ENCODE data around the gene FST.
A peak's percentile ranks its signal among the peaks of the same experiment; 100 is the strongest.

The FST gene

DNA sequence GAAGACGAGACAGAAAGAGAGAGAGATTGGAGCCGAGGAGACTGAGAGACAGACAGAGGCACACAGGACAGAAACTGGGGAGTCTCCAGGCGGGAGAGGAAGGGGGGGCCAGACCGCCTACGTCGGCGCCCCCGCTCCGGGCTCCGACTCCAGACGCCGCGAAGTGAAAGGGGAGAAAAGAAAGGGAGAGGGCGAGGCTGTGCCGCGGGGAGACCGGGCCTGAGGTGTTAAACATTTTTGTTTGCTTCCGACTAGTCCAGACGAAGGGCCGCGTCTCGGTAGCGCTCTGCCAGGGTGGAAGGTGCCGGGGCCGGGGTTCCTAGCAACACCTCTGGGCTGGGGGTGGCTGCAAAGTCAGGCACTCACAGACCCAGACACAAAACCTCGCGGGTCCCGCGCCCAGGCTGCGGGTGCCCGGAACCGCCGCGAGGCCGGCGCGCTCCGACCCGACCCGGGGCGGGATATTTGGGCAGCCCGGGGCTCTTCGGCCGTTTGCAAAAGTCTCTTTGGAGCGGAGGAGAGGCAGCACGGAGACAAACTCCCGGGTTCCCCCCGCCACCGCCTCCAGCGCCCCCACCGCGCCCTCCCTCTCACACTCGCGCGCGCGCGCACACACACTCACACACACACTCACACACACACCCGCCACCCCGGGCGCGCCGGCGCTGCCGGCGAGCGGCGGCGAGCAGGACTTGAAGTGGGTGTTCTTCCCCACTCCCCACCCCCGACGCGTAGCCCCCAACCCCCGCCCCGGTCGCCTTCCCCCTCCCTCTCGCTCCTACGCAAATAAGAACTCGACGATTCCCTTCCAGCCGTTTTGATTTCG is 626 bp upstream of the FST start:
- TF ChIP-seq POLR2A (IDR thresholded peaks at IDR 0.05; ENCODE audit: low read length) (no peak), GATA1 (IDR thresholded peaks at IDR 0.05; ENCODE audit: low read depth, low read length) (no peak)
- DNase-seq: peak; percentile 46 to 52

DNA sequence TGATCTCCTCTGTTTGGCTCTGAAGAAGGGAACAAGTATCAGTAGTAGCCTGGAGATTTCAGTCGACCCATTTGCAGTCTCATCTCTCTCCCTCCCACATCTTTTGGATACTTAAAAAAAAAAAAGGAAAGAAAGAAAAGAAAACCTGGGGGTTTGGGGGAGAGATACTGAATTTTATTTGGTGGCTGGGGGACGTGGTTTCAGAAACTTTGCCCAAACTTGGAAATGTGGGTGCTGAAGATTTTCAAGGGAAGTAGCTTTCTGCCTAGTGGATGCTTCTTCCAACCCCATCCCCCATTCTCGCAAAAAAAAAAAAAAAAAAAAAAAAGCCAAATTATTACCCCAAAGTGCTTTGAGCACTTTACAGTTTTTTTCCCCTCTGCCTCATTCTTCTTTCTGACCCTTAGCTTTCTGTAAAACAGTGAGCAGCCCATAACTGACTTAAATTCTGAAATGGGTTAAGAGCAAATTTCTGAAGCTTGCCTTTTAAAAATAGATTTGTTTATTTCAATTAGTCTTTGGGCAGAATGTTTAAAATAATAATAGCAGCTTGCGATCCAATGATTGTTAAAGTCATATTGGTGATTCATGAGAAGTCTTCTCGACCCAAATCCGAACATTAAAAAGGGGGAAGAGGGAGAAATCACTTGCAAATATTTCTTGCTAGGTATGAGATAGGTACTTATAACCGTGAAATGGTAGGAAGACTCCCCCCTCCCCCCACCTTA is 894 bp downstream of the FST start:
- peak; percentile 28 to 31 for DNase-seq
- TF ChIP-seq GATA1 (IDR thresholded peaks at IDR 0.05; ENCODE audit: low read depth, low read length): no peak
- no peak for TF ChIP-seq POLR2A (IDR thresholded peaks at IDR 0.05; ENCODE audit: low read length)

DNA sequence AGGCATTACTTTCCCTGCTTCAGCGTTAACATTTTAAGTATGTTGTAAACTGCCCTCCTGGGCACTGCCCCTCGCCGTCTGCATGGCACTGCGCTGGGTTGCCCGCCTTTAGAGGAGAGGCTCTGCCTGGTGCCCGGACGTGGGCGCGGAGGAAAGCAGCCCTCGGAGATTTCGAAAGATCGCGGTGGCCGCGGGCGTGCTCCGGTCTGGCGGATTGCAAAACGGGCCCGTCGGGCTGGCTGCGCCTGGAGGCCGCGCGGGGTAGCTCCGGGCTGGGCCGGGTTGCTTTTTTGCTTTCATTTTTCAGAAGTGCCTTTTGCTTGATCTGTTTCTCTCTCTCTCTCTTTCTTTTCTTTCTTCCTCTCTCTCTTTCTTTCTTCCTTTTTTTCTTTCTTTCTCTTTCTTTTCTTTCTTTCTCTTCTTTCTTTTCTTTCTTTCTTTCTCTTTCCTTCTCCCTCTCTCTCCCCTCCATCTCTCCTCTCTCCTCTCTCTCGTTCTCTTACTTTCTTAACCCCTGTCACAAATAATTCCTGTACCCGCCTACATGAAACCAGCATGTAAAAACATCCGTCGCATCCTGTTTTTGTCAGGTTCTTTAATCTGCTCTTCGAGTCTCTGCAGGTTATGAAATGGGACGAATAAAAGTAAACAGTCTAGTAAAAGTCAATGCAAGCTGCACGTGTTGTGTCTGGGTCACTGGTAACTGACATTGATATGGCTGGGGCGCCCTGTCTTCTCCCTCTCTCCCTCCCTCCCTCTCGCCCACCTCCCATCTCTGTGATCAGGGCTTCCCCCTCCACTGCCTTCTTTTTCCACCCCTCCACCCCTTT is 1.7 kb downstream of the FST start:
- DNase-seq: peak; percentile 79 to 84

DNA sequence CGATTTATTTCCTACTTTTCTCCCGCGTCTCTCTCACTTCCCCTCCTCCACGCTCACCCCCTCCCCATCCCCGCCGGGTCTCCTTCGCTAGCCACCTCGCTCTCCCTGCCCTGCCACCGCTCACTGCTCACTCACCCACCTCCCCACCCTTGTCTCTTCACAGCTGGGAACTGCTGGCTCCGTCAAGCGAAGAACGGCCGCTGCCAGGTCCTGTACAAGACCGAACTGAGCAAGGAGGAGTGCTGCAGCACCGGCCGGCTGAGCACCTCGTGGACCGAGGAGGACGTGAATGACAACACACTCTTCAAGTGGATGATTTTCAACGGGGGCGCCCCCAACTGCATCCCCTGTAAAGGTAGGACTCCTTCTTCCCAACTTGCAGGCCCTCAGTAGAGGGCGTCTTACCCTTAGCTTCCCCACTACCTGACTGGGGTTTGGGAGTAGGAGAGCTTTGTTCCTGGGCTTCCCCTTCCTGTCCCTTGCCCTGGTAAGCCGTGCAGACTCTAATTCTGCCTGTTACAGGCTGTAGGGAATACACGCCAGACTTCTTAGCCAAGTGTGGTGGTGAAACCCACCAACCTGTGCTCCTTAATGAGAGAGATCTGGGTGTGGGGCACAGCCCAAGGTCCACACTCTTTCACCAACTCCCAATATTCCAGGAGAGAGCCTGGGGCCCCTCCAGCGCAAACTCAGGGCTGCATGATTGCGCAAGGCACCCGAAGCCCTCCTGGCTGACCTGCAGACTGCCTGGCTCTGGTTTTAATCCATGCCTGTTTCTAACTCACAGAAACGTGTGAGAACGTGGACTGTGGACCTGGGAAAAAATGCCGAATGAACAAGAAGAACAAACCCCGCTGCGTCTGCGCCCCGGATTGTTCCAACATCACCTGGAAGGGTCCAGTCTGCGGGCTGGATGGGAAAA is 2.5 kb downstream of the FST start:
- TF ChIP-seq GATA1 (IDR thresholded peaks at IDR 0.05; ENCODE audit: low read depth, low read length): no peak
- no peak for TF ChIP-seq POLR2A (IDR thresholded peaks at IDR 0.05; ENCODE audit: low read length)
- DNase-seq: peak; percentile 37 to 38

More for the DNA sequence above, 1.7 kb downstream of the FST start:
- no peak for TF ChIP-seq GATA1 (IDR thresholded peaks at IDR 0.05; ENCODE audit: low read depth, low read length)
- TF ChIP-seq POLR2A (IDR thresholded peaks at IDR 0.05; ENCODE audit: low read length): no peak

DNA sequence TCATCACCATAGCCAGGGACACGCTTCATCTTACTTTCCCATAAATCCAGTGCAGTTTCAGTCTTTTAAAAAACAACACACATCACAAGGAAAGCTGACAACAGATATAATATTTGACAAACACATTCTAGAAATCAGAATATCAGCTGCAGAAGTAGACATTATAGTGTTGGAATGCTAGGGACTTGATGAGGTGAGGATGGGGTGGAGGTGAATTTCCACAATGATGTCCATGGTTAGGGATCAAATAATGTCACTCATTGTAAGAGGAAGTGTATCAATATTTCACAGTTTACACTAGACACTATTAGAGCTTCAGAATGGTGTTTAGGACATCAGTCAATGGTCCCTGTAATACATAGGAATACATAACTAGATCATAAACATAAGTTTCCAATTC is 7.0 kb downstream of the FST start:
- TF ChIP-seq GATA1 (IDR thresholded peaks at IDR 0.05; ENCODE audit: low read depth, low read length) (no peak), POLR2A (IDR thresholded peaks at IDR 0.05; ENCODE audit: low read length) (no peak)
- no peak for DNase-seq

DNA sequence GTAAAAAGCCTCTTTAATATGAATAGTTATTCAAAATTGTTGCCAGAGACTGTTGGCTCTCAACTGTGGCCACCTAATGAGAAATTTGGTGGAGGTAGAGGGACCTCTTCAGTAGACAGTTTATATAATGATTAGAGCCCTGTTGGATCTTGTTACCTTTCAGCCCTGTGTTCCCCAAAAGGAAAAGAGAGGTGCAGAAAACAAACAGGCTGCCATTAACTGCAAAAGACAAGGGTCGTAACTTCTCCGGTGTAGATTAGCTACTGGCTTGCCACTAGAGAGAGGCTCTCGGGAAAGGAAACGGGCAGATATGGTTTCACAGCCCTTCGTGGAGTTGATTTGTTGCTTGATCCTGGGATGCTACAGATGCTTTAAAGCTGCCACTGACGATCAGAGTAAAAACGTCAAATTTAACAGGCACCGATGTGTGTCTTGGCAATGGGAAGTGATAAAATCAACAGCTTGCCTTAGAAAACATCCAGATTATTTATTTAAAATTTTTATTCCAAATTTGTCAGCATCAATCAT is 7.8 kb downstream of the FST start:
- TF ChIP-seq POLR2A (IDR thresholded peaks at IDR 0.05; ENCODE audit: low read length) (no peak), GATA1 (IDR thresholded peaks at IDR 0.05; ENCODE audit: low read depth, low read length) (no peak)
- no peak for DNase-seq

DNA sequence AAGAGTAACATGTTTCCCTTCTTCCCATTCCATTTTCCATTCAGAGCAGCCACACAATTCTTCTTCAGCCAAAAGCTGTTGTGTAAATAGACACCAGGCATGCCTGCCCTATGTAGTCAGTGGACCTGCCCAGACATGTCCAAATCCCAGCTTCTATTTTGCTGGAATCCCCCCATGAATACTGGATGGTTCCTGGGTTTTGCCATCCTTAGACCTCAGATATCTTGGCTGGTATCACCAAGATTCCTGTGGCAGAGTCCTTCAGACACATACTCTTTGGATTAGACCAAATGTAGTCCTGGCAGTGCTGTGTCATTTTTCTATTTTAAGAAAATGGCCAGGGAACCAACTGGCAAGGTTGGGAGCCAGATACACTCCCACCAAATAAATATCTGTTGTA is 10.3 kb downstream of the FST start:
- TF ChIP-seq GATA1 (IDR thresholded peaks at IDR 0.05; ENCODE audit: low read depth, low read length) (no peak), POLR2A (IDR thresholded peaks at IDR 0.05; ENCODE audit: low read length) (no peak)
- no peak for DNase-seq

DNA sequence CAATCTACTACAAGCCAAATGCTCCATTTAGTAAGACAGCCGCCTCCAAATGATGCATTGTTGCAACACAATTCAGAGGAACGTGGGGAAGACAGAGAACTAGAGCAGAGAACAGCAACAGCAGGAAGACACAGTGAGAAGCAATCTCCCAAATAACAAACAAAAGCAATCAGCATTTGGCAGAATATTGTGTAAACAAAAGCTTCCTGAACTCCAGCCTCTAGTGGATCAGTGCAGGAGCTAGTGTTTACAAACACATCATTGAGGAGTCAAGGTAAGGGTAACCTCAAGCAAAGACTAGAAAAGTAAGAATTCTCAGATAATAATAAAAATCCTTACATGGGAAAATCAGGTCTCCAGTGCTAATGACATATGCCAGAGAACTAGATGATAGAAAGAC is 20.6 kb downstream of the FST start:
- no peak for TF ChIP-seq POLR2A (IDR thresholded peaks at IDR 0.05; ENCODE audit: low read length)
- TF ChIP-seq GATA1 (IDR thresholded peaks at IDR 0.05; ENCODE audit: low read depth, low read length): no peak
- DNase-seq: no peak

DNA sequence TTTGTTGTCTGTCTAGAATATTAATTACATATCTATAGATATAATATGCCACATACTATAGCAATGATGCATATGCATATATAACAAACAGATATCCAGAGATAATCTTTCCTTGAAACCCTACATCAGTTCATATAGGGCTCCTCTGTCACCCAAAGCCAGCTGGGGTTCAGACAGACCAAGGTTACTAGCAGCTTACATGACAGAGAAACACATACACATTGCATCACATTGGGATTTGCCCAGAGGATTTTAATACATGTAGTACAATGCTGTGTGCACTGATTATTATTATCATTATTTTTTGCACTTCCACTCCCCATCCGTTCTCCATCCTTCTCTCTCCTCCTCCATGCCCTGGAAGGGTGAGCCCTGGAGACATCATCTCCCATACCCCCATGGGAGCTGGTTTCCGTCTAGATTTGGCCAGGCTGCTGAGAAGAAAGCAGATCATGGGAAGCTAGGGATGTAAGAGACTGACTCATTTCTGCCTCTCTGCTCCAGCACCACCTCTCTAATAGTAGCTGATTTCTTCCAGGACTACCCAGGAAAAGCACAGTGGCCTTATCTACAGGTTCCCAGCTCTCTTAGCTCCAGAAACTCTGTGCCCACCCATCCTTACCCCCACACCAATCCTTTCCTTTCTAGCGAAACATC is 23.3 kb downstream of the FST start:
- DNase-seq: no peak
- TF ChIP-seq POLR2A (IDR thresholded peaks at IDR 0.05; ENCODE audit: low read length) (no peak), GATA1 (IDR thresholded peaks at IDR 0.05; ENCODE audit: low read depth, low read length) (no peak)

DNA sequence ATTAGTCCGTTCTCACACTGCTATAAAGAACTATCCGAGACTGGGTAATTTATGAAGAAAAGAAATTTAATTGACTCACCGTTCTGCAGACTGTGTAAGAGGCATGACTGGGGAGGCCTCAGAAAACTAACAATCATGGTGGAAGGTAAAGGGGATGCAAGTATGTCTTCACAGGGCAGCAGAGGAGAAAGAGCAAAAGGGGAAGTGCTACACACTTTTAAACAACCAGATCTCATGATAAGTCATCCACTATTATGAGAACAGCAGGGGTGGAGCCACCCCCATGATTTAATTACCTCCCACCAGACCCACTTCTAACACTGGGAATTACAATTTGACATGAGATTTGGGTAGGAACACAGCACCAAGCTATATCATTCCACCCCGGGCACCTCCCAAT is 26.6 kb downstream of the FST start:
- TF ChIP-seq GATA1 (IDR thresholded peaks at IDR 0.05; ENCODE audit: low read depth, low read length): no peak
- TF ChIP-seq POLR2A (IDR thresholded peaks at IDR 0.05; ENCODE audit: low read length): no peak
- DNase-seq: no peak

DNA sequence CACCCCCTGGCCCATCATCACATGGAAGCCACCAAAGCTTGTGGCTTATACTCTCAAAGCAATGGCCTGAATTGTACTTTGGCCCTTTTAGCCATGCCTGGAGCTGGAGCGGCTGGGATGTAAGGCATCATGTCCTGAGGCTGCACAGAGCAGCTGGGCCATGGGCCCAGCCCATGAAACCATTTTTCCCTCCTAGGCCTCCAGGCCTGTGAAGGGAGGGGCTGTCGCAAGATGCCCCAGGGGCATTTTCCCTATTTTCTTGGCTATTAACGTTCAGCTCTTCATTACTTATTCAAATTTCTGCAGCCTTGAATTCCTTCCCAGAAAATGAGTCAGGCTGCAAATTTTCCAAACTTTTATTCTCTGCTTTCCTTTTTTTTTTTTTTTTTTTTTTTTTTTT is 27.7 kb downstream of the FST start:
- DNase-seq: no peak
- TF ChIP-seq POLR2A (IDR thresholded peaks at IDR 0.05; ENCODE audit: low read length) (no peak), GATA1 (IDR thresholded peaks at IDR 0.05; ENCODE audit: low read depth, low read length) (no peak)

DNA sequence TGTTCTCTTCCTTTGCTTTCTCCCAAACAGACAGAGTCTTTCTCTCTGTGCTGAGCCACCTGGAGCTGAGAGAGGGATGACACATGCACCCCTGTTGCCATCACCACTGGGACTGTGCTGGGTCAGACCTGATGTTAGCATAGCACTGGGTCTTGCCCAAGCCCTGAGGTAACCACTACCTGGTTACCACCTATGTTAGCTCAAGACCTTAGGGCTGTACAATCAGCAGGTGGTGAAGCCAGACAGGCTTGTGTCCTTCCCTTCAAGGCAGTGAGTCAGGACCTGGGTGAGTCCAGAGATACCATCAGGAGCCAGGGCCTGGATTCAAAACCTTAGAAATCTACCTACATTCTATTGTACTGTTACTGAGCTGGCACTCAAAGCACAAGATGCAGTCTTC is 32.1 kb downstream of the FST start:
- TF ChIP-seq POLR2A (IDR thresholded peaks at IDR 0.05; ENCODE audit: low read length): no peak
- no peak for TF ChIP-seq GATA1 (IDR thresholded peaks at IDR 0.05; ENCODE audit: low read depth, low read length)
- no peak for DNase-seq

All from erythroblast (primary cell).